Lower leg skin (tissue), 3 donors: ENCODE results near the gene TWF1.

Experiments
- POLR2A ChIP-seq, 2 donors: fragments of 450-650 bp; IDR thresholded peaks; one replicate each; pipeline ENCODE4 v1.6.1; 2016 to 2017; ENCODE audit warnings: antibody characterized with exemption in 2 of 2, mild to moderate bottlenecking in 1 of 2, moderate library complexity in 1 of 2
- TF ChIP-seq, protein P1 (sequence below), 3 donors: fragments of 450-650 bp; IDR thresholded peaks; one replicate each; pipeline ENCODE4 v1.5.1; 2016; ENCODE audit warnings: antibody characterized with exemption in 3 of 3, mild to moderate bottlenecking in 3 of 3, moderate library complexity in 2 of 3

DNA sequence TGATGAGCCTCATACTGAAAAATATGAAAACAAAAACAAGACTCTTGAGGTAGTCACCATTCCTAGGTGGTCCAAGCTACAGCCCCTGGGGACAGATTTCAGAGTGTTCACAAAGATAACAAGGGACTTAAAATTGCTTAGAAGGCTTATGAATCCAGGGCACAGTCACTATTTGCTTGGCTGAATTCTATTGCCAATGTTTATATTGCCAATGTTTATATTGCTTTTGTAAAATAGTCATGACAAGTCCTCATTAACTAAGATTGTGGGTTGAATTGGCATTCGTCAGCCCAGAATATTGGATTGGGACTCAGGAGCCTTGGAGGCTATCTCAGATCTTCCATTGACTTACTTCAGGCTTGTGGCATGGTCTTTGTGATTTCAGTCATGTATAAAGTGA lies 36.1 kb upstream of the TWF1 start:
- TF ChIP-seq, protein P1, sequence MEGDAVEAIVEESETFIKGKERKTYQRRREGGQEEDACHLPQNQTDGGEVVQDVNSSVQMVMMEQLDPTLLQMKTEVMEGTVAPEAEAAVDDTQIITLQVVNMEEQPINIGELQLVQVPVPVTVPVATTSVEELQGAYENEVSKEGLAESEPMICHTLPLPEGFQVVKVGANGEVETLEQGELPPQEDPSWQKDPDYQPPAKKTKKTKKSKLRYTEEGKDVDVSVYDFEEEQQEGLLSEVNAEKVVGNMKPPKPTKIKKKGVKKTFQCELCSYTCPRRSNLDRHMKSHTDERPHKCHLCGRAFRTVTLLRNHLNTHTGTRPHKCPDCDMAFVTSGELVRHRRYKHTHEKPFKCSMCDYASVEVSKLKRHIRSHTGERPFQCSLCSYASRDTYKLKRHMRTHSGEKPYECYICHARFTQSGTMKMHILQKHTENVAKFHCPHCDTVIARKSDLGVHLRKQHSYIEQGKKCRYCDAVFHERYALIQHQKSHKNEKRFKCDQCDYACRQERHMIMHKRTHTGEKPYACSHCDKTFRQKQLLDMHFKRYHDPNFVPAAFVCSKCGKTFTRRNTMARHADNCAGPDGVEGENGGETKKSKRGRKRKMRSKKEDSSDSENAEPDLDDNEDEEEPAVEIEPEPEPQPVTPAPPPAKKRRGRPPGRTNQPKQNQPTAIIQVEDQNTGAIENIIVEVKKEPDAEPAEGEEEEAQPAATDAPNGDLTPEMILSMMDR (IDR thresholded peaks at IDR 0.05): no peak
- no peak for TF ChIP-seq POLR2A (IDR thresholded peaks at IDR 0.05)
